GM12874 (cell line): ENCODE measurements around the gene CDV3.

Experiments
- TF ChIP-seq, protein P1 (sequence below): IDR thresholded peaks from 2 replicates; pipeline ENCODE4 v1.5.1; 2011; ENCODE audit warnings: low read depth, mild to moderate bottlenecking, control low read depth, low read length, moderate library complexity; ENCODE audit not compliant: insufficient read depth

Gene CDV3

DNA sequence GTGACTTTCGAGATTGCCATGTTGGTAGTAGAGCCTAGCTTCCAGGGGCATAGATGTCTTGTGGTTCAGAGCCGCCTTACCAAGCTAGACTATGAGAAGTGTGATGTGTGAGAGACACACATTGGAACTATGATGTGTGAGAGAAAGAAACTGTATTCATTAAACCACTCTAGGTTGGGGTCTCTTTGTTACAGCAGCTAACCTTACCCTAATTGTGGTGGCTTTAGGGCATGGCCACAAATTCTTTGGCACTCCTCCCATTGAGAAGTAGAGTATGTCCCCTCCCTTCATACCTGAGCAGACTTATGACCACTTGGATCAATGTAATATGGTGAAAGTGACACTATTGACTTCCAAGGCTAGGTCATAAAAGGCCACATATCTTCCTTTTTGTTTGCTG, 35.3 kb upstream of the CDV3 start:
- TF ChIP-seq, protein P1, sequence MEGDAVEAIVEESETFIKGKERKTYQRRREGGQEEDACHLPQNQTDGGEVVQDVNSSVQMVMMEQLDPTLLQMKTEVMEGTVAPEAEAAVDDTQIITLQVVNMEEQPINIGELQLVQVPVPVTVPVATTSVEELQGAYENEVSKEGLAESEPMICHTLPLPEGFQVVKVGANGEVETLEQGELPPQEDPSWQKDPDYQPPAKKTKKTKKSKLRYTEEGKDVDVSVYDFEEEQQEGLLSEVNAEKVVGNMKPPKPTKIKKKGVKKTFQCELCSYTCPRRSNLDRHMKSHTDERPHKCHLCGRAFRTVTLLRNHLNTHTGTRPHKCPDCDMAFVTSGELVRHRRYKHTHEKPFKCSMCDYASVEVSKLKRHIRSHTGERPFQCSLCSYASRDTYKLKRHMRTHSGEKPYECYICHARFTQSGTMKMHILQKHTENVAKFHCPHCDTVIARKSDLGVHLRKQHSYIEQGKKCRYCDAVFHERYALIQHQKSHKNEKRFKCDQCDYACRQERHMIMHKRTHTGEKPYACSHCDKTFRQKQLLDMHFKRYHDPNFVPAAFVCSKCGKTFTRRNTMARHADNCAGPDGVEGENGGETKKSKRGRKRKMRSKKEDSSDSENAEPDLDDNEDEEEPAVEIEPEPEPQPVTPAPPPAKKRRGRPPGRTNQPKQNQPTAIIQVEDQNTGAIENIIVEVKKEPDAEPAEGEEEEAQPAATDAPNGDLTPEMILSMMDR, result no peak

DNA sequence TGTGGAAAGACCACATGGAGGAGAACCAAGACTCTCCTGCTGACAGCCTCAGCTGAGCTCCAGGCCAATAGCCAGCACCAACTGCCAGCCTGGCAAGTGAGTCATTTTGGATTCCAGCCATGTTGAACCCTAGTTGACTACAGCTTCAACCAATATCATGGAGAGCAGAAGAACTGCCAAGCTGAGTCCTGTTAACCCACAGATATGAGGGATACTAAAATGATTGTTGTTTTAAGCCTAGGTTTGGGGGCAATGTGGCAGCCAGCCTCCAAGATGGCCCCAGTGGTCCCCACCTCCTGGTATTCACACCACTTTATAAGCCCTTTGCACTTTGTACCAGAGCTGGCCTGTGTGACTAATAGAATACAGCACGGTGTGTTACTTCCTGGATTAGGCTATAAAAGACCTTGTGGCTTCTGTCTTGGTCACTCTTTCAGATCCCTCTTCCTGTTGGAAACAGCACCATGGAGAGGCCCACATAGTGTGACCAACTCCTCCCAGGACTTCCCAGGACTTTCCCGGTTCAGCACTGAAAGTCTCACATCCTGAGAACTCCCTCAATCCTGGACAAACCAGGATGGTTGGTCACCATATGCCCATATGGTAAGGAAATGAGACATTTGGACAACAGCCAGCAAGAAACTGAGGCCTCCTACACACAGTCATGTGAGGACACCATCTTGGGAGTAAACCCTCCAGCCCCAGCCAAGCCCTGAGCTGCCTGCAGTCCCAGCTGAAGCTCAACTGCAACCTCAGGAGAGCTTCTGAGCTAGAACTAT, 32.4 kb upstream of the CDV3 start:
- TF ChIP-seq, protein P1, result no peak

DNA sequence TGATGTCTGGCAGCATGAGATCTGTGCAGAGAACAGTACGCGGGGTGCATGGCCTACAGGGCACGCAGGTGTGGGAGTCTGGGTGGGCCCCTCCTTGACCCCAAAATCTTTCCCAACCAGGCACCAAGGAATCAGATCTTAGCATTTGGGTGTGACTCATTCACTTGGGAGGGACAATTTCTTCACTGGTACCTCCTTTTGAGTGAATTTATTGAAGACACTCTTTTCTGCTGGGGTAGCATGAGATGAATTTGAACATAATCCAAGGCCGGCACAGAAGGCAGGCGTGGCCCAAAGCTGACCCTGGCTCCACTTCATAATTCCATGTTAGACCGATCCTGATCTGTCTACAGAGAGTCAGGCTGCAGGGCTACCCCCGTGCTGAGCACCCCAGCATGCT, 30.6 kb upstream of the CDV3 start:
- TF ChIP-seq, protein P1, result no peak

DNA sequence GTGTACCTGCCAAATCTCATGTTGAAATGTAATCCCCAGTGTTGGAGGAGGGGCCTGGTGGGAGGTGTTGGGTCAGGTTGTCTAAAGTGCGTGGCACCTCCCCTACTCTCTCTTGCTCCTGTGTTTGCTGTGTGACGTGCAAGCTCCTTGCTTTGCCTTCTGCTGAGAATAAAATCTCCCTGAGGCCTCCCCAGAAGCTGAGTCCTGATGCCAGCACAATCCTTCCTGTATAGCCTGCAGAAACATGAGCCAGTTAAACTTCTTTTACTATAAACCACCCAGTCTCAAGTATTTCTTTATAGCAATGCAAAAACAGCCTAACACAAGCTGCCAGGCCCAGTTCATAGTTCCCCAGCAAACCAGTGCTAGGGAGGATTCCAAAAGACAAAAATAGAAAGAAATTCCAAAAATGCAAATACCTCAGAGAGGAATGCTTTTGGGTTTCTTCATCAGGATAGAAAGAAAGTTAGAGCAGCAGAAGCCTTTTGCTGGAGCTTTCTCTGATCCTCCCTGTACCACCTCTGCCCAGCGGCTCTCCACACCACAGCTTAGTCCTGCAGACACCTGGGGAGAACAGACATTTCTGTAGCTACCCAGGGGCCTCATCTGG, 25.9 kb upstream of the CDV3 start:
- TF ChIP-seq, protein P1, result no peak

DNA sequence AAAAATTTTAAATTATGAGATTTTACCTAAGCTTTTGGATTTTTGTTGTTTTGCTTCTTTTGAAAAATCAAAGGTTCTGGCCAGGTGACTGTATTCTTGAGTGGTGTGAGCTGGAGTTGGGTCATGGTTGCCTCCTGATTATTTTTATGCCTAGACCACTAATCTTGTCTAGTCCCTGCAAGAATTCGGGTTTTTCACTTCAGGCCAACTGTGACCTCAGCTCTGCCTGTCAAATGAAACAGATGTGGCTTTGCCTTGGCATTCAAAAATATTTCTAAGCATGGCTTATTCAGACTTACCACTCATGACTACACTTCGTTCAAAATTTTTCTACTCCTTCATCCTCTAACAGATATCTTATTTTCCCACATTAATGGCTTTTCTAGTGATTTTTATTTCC, 25.4 kb upstream of the CDV3 start:
- TF ChIP-seq, protein P1, result no peak

DNA sequence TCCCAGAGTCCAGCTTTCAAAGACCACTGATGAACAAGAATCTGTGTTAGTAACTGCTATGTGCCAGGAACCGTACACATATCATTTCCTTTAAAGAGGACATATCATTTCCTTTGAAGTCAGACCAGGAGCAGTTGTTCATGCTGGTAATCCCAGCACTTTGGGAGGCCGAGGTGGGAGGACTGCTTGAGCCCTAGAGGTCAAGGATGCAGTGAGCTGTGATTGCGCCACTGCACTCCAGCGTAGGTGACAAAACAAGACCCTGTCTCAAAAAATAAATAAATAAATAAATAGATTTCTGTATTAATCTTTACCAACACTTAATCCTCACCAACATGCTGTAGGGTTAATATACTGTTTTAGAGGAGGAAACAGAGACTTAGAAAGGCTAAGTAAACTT, 23.9 kb upstream of the CDV3 start:
- TF ChIP-seq, protein P1, result no peak

DNA sequence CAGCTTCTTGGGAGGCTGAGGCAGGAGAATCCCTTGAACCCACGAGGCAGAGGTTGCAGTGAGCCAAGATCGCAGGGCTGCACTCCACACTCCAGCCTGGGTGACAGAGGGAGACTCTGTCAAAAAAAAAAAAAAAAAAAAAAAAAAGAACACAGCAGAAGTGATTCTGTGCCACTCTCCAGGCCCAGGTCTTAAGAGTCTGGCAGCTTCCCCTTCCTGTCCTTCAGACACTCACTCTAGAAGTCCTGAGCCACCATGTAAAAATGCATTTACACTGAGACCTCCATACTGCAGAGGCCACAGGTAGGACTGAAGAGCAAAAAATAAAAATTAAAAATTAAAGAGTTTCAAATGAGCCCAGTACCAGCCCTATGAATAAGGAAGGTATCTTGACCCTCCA, 11.8 kb upstream of the CDV3 start:
- TF ChIP-seq, protein P1, result no peak
